Measurements from ENCODE around the gene GLT6D1.

GLT6D1 gene

DNA sequence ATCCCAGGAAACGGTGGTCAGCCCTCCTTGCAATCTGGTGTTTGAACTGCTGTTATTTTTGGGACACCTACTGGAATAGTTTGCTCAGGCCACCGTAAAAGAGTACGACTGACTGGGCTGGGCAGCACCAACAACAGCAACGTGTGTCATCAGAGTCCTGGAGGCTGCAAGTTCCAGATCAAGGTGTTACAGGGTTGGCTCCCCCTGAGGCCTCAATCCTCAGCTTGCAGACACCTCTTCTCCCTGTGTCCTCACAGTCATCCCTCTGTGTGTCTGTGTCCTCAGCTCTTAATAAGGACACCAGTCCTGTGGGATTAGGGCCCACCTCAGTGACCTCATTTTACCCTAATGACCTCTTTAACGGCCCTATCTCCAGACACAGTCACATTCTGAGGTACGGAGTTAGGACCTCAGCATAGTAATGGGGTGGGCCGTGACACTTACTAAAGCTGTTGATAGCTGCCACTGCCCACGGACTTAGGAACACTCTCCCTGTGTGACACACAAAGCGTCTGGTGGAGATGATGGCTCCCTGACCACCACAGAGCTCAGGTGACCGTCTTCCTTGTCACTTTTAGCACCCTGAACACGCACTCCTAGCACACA, 16.8 kb downstream of the GLT6D1 start:
- no peak for DNase-seq (ENCODE audit: low spot score)

DNA sequence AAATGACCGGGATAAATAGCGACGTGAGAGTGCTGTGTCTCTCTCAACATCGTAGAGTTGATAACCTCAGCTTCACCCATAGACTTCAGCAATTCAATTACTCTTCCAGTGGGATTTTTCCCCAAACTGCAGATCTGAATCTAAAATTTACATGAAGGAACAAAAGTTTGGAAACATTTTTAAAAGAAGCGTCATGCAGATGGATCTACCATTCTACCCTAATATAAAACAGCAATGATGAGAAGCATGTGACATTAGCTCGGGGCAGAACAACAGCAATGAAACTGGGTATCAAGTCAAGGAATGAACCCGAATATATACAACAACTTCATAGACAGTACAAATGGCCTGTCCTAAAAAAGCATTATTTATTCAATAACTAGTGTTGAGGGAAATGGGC, 18.8 kb downstream of the GLT6D1 start:
- DNase-seq (ENCODE audit: low spot score), result no peak

DNA sequence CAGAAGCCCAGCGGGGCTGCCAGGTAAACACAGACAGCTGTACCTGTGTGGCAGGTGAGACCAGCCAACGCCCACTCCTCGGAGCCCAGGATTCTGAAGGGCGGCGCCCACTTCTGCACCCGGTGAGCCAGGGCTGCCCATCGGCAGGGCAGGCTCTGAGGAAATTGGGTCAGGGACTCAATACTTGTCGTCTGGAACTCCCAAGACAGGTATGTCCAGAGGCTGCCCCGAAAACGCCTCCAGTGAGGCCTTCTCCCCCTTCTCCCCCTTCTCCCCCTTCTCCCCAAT, 19.8 kb downstream of the GLT6D1 start:
- no peak for DNase-seq (ENCODE audit: low spot score)

DNA sequence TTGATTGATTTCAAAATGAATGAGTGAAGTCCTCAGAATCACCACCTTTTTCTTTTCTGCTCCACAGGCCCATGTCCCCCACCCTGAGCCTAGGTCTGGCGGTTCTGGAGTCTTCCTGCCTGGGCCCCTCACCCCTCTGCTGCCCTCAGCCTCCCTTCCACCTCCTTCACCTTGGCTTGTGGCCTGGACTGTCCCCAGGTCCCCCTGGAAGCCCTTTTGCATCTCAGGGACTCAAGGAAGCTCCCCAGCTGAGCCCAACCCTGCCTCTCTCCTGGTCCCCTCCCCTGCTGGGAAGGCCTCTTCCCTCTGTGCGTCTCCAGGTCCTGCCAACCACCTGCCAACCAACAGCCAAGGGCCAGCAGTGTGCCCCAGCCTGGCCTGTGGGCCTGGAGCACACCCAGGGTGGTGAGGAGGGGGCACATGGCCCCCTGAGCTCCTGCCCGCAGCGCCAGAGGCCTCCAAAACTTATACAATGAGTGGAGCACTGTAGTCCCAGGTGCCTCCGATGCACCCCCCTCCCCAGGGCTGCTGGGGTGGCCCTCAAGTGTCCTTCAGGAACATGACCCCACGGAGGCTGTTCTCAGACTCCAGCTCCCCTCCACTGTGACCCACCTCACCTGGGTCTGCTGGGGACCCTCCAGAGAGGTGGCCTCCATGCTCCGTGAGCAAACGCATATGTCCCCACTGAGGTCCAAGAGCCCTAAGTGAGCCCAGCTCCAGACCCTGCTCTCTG, 20.3 kb downstream of the GLT6D1 start:
- DNase-seq (ENCODE audit: low spot score), result no peak

DNA sequence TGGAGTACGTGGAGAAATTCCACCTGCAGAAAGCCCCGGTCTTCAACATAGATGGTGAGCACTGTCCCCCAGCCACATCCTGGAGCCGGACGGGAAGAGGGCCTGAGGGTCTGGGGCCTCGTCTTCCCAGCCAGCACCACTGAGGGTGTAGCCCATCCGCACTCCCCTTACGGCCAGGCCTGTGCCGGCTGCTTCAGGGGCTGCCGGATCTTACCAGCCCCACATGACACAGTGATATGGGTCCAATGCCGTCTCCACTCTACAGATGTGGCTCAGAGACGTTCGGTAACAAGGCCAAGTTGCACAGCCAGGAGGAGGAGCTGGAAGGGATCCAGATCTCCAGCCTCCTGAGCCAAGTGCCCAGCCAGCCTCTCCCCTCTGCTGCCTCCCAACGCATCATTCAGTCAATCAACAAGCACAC, 21.3 kb downstream of the GLT6D1 start:
- no peak for DNase-seq (ENCODE audit: low spot score)

DNA sequence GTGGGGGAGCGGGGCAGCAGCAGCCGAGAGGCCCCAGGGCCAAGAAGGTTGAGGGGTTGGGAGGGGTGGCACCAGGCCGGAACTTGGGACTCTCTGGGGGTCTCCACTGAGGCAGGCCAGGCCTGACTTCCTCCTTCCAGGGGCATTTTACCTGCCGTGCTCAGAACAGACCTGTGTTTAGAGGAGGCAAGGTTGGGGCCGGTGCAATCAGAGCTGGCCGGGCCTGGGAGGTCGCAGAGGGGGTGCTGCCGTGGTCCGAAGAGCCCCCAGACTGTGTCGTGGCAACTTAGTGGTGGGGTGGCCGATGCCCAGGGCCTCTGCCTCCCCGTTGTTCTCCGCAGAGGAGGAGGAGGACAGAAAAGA, 21.8 kb downstream of the GLT6D1 start:
- DNase-seq (ENCODE audit: low spot score), result no peak

DNA sequence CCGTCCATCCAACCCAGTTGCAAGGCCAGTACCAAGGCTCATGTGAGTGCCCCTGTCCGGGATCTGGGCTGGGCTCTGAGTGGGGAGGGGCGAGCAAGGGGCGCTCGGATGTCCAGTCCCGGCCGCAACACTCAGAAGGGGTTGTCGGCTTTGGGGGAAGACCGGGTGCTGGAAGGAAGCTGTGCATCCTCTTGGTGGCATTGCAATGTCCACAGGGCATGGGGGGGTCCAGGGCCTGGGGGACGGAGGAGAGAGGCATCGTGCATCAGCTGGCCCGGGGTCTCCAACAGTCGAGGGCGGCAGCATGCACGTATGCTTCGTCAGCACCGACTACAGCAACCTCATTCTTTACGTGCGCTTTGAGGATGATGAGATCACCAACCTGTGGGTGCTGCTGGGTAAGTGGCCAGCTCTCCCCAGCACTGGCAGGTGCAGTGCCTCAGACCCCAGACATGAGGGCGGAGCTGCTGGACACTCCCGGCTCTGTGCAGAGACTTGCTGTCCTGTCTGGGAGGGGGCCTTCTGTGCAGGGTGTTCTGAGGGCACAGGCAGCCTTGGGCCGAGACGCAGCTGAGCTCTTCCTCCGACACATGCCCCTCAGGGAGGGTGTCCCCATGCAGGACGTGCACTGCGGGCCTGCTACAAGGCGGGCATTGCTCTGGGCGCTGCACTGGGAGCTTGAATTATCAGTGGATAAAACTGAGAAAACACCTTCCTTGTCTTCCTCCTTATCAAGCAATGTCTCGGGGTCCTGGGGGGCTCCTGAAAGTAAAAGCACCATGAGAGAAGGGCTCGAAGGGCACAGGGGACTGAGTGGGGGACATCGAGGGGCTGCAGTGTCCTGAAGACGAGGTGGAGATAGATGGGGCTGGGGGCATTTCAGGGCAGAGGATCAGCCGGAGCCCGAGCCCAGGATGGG, 22.5 kb downstream of the GLT6D1 start:
- DNase-seq (ENCODE audit: low spot score), result no peak

DNA sequence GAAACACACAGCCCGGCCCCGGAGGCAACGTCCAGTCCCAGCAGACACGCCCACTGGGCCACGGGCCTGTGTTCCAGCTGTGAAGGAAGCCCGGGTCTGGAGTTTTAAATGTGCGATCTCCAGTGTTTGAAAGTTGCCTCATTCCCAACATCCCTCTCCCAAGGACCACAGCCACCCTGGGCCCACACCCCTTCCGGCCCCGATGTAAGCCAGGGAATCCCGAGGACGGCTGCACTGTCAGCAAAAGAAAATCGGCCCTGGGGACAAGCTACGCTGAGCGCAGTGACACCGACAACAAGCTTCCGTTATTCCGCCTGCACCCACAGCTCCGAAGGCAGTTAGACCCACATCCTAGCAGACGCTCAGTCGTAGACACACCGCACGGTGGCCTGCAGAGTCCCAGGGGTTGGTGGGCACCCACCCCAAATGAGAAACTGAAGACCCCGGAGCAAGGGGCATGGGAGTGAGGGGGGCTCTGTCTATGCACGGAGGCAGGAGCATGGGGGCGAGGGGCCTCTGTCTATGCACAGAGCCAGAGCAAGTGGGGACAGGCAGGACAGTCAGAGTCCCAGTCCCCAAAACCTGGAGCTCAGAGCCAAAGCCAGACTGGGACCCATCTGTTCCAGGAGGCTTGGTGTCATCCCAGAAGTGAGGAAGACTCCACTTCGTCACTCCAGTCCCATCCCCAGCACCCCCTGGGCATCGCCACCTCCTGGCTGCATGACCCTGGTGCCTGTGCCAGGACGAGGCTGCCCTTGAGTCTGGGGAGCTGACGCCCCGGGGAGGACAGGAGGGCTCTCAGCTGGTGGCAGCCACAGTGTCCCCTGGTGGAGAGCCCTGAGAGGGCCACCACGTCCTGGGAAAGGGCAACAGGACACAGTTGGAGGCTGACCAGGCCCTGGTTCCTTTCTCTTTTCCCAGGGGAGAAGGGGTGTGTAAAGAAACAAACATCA, 23.4 kb downstream of the GLT6D1 start:
- DNase-seq (ENCODE audit: low spot score), result no peak

DNA sequence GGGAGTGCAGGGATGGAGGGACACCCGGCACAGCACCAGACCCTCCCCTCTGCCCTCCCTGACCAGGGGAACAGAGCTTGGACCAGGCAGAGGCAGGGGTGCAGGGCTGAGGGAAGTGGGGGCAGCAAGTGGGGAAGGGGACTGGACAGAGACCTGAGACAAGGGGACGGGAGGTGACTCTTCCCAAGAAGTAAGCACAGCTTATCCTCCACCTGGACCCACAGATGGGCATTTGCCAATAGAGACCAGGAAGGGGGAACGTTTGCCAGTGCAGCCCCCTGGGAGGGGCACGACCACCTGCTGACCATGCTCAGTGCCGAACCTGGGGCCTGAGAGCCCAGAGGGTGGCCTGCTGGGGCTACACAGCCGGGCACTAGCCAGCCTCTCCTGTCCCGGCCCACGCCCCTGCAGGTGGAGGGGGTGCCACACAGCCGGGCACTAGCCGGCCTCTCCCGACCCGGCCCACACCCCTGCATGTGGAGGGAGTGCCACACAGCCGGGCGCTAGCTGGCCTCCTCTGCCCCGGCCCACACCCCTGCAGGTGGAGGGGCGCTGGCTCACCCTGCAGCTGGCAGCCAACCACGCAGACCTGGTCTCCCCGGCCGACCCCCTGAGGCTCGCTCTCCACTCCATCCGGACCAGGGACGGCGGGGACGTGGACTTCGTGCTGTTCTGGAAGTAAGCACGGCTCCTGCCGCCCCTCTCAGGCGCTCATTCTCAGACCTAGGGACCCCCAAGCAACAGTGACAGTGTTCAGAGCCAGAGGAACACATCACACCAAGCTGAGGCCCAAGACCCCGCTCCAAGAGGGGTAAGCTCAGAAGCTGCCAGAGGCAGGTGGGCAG, 24.3 kb downstream of the GLT6D1 start:
- DNase-seq (ENCODE audit: low spot score), result no peak

DNA sequence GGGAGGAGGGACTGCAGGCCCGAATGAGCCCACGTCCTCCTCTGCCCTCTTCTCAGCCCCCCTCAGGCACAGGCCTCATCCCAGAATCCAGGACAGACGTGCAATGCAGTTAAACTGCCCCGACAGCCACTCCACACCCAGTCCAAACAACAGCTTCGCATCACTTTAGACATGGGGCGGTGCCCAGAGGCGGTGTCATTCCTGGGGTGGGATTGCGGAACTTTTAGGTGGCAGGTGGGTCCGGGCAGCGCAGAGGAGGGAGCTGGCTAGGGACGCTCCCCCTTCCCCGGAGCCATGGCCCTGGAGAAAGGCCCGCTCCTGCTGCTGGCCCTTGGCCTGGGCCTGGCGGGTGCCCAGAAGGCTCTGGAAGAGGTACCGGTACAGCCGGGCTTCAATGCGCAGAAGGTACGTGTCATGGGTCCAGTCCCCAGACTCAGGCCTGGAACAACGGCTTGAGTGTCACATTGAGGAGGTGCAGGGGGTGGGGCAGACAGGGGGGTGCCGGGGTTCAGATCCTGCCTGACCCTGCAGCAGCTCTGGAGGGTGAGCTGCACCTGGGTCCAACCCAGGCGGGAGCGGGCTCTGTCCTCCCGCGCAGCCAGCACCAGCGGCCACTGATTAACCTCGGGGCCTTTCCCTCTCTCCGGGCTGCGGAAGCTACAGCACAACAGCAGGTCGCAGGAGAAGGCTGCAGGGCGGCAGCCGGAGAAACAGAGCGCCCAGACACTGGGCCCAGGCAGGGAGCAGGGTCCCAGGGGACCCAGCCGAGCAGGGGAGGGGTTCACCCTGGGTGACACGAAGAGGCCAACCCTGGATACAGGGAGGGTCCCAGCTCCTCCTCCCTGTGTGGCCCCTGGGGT, 25.2 kb downstream of the GLT6D1 start:
- no peak for DNase-seq (ENCODE audit: low spot score)

DNA sequence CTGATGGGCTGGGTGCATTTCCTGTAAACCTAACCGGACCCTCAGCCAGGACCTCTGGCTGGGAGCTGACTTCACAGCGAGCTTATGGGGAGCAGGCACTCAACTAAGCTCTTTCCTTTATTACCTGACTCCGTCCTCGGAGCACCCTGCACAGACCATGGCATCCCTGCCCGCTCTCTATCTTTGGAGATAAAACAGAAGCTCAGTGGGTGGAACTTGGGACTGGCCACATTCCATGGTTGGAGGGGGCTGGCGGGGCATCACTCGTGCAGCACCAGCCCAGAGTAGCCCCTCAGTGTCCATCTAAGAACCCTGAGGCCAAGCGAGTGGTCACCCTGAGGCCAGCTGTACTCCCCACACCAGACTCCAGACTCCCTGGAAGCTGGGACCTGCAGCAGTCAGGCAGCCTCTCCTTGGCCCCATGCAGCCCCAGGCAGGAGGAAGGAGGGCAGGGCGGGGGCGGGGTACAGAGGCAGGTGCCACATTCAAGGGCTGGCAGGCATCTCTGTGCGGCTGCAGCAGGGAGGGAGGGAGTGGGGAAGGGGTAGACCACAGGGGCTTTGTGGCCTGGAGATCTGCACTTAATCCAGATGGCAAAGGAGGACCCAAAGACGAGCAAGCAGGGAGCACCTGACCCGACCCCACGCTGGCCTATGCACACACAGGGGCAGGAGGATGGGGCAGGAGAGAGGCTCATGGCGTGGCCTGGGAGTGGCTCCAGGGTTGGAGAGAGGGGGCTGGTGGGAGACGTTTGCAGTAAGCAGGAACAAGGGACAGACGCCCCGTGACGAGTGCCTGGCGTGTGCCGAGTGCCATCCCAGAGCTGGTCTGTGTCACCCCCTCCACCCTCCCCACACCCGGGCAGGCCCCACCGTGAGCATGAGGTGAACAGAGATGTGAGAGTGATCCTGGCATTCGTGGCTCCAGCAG, 26.1 kb downstream of the GLT6D1 start:
- no peak for DNase-seq (ENCODE audit: low spot score)

DNA sequence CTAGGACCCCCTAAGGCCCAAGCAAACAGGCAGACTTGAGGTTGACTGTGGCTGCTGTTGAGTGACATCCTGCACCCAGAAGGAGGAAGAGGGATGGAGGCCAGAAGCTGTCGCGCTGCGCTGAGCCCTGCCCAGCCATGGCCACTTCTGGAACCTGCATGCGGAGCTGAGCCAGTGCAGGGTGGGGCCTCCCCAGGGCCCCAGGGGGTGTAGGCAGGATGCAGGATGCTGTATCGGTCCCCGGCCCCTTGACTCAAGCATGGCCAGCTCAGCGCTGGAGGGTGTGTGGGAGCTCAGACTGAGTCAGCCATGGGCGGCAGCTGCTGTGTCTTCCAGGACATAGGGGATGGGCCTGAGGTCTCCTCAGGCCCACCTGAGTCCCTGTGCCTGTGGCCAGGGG, 26.9 kb downstream of the GLT6D1 start:
- no peak for DNase-seq (ENCODE audit: low spot score)

DNA sequence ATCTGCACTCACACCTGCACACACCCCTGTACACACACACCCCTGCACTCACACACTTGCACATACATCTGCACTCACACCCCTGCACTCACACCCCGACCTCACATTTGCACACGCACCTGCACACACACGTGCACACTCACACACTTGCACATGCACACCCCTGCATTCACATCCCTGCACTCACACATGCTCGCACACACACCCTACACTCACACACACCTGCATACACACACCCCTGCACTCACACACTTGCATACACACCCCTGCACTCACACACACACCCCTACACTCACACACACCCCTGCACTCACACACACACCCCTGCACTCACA, 27.5 kb downstream of the GLT6D1 start:
- no peak for DNase-seq (ENCODE audit: low spot score)

DNA sequence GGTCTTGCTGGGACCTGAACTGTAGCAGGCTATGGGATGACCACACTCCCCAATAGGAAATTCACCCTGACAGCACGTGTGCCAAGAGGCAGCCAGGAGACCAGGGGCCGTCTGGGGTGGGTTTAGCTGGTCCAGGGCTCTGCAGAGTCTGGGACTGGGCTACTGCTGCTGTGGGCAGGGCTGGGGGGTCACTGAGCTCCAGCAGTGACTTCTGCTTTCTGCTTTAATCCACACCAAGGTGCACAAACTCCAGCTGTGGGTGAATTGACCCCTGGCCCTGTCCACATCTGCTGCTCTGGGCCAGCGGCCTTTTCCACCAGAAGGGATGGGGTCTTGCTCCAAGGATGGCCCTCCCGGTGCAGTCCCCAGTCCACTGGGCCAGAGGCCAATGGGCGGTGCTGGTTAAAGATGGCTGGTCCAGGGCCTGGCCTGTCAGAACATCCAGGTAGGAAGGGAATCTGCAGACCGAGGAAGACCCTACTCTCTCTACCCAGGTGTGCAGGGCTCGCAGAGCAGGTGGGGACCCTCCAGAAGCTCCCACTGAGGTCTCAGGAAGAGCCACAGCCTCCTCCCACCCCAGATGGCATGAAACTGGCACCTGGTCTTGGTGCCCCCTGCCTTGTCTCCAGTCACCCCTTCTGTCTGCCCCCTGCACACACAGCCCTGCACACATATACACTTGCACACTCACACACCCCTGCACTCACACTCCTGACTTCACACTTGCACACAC, 28.0 kb downstream of the GLT6D1 start:
- DNase-seq (ENCODE audit: low spot score), result no peak

DNA sequence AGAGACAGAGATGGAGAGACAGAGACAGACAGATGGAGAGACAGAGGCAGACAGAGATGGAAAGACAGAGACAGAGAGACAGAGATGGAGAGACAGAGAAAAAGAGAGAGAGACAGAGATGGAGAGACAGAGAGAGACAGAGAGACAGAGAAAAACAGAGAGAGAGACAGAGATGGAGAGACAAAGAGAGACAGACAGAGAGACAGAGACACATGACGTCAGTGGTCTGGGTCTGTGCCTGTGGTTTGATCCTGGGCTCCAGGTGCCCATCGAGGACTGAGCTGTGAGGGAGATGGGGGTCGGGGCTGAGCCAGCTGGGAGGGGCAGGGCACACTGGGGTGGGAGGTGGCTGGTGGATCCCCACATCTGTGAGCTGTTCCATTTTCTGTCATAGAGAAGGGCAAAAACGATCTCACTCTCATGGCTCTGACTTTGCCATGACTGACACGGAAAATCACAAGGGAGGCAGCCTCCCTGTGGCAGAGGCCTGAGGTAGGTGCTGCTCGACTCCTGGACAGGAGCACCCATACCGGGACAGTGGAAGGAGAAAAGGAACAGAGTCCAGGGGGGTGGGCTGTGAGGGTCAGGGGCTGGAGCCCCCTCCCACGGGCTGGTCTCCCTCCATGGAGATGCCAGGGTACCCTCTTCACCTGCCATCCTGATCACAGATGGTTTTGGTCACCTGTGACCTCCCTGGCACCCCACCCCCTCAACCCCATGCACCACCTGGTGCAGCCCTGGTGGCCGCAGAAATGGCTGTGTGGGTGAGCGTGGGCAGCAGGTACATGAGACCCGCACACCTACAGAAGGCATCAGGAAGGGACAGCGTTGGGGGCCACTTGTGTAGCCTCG, 28.8 kb downstream of the GLT6D1 start:
- DNase-seq (ENCODE audit: low spot score), result no peak

DNA sequence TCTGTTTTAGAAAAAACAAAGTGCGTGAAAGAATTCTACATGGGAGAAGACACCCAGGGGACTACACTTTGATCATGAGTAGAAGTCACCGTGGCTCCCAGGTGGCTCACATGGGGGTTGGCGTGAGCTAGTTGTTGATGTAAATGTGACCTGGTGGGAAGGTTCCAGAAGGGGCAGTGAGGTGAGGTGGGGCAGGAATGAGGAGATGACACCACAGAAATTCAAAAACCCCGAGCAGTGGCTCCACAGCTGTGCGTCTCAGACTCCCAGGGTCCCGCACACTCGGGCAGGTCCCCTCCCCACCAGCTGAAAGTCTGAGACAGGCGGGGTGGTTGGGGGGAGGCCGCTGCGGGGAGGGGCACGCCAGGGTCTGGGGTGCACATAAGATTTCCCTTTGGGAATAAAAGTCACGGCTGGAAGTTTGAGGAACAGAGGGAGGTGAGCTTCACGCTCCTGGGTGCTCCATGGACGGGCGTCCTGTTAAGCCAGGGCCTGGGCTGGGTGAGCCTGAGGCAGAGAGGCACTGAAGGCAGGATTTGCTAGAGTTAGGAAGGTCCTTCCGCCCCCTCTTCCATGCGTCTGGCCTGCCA, 29.9 kb downstream of the GLT6D1 start:
- no peak for DNase-seq (ENCODE audit: low spot score)

DNA sequence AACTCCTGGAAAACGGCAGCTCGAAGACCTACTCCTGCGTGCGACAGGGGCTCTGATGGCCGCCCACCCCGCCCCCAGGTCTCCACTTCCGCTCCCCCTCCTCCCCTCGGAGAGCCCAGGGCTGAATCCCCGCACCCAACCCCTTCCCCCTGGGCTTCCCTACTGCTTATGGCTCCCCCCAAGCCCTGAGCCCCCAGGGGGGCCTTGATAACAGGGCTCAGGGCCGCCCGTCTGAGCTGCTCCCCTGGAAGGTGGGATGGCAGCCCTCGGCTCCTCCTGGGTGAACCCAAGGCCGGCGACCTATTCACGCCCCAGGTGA, 30.4 kb downstream of the GLT6D1 start:
- DNase-seq (ENCODE audit: low spot score), result no peak
